ENCODE results near the gene PLXND1. TPM values are rescaled to one million over a fixed set of nuclear protein-coding genes. Genes with fewer than 3 reads are reported as not detected.

PLXND1 gene
- total RNA-seq, 4 donors from 2014 or later: 50.5 to 89.9 (median 76.6) TPM

DNA sequence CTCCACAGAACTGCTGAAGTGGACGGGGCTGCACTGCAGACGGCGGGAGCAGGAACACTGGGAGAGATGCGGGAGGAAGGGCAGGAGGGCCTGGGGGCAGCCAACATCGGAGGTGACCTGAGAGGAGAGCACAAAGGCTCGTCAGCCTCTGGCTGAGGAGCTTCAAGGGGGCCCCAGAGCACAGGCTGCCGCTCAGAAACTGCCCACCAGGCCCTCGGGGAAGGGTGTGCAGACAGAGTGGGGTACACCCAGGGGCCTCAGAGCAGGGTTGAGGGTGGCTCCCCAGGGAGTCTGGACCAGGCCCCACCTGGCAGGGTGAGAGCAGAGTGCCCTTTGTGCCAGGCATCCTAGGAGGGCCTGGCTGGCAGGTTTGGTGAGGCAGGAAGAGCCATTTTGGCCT is 92.8 kb downstream of the PLXND1 start:
- TF ChIP-seq POLR2A (IDR thresholded peaks at IDR 0.05; ENCODE audit: low read depth) (no peak), POLR2AphosphoS5 (IDR thresholded peaks at IDR 0.05) (no peak), EP300 (IDR thresholded peaks at IDR 0.05) (no peak)
- TF ChIP-seq, protein P1, sequence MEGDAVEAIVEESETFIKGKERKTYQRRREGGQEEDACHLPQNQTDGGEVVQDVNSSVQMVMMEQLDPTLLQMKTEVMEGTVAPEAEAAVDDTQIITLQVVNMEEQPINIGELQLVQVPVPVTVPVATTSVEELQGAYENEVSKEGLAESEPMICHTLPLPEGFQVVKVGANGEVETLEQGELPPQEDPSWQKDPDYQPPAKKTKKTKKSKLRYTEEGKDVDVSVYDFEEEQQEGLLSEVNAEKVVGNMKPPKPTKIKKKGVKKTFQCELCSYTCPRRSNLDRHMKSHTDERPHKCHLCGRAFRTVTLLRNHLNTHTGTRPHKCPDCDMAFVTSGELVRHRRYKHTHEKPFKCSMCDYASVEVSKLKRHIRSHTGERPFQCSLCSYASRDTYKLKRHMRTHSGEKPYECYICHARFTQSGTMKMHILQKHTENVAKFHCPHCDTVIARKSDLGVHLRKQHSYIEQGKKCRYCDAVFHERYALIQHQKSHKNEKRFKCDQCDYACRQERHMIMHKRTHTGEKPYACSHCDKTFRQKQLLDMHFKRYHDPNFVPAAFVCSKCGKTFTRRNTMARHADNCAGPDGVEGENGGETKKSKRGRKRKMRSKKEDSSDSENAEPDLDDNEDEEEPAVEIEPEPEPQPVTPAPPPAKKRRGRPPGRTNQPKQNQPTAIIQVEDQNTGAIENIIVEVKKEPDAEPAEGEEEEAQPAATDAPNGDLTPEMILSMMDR (IDR thresholded peaks at IDR 0.05): no peak
- H3K36me3 ChIP-seq: peaks cover 10 to 99% (median 75%) of the 10 kb centered on the region in 4 donors
- WGBS: 90% methylated on average over 8 of the region's 8 CpGs

GRCh38 chr3:129512595-129512994 is 93.9 kb downstream of the PLXND1 start:
- no peak overlapping the region for H3K4me3 ChIP-seq
- no peak for TF ChIP-seq POLR2AphosphoS5 (IDR thresholded peaks at IDR 0.05)
- H3K9me3 ChIP-seq: no peaks in the 10 kb centered on the region
- H3K36me3 ChIP-seq: peaks cover 10 to 96% (median 67%) of the 10 kb centered on the region in 4 donors
- no peak overlapping the region for H3K27ac ChIP-seq (replicated peaks in 1 of 4)
- intact Hi-C loops (cut with DNase I): no loop called here
- DNase-seq (ENCODE audit: extremely low spot score): no peak
- no peaks in the 10 kb centered on the region for H3K27me3 ChIP-seq
- H3K4me1 ChIP-seq: peaks cover 0 to 4% (median 1%) of the 10 kb centered on the region in 4 donors

More for the DNA sequence above, 92.8 kb downstream of the PLXND1 start:
- Histone ChIP-seq H3K27ac (replicated peaks in 1 of 4) (no peak overlapping the region), H3K4me1 (no peaks in the 10 kb centered on the region), H3K9me3 (no peaks in the 10 kb centered on the region), H3K27me3 (no peaks in the 10 kb centered on the region), H3K4me3 (no peak overlapping the region)
- no peak for DNase-seq (ENCODE audit: extremely low spot score)
- intact Hi-C loops (cut with DNase I): no loop called here

GRCh38 chr3:129507181-129507831 is 99.2 kb downstream of the PLXND1 start:
- WGBS: 82% methylated on average over 8 of the region's 9 CpGs
- Histone ChIP-seq H3K4me1 (peaks cover 0 to 53% (median 9%) of the 10 kb centered on the region in 4 donors), H3K27me3 (no peaks in the 10 kb centered on the region), H3K4me3 (no peak overlapping the region), H3K36me3 (peaks cover 22 to 96% (median 57%) of the 10 kb centered on the region in 4 donors), H3K9me3 (no peaks in the 10 kb centered on the region), H3K27ac (replicated peaks in 1 of 4) (no peak overlapping the region)
- TF ChIP-seq EP300 (IDR thresholded peaks at IDR 0.05) (no peak), POLR2AphosphoS5 (IDR thresholded peaks at IDR 0.05) (peak in 1 of 2 donors; percentile 40), POLR2A (IDR thresholded peaks at IDR 0.05; ENCODE audit: low read depth) (no peak)
- TF ChIP-seq, protein P1 (IDR thresholded peaks at IDR 0.05): no peak
- intact Hi-C loops (cut with DNase I): no loop called here
- no peak for DNase-seq (ENCODE audit: extremely low spot score)

- no peaks in the 10 kb centered on the region for H3K27me3 ChIP-seq
- intact Hi-C loops (cut with DNase I): no loop called here
- no peak overlapping the region for H3K27ac ChIP-seq (replicated peaks in 1 of 4)
- no peak overlapping the region for H3K4me3 ChIP-seq
- H3K4me1 ChIP-seq: peaks cover 0 to 62% (median 9%) of the 10 kb centered on the region in 4 donors
- TF ChIP-seq POLR2AphosphoS5 (IDR thresholded peaks at IDR 0.05): no peak
- TF ChIP-seq EP300 (IDR thresholded peaks at IDR 0.05): no peak
- TF ChIP-seq, protein P1 (IDR thresholded peaks at IDR 0.05): no peak
- TF ChIP-seq POLR2A (IDR thresholded peaks at IDR 0.05; ENCODE audit: low read depth): no peak
- no peaks in the 10 kb centered on the region for H3K9me3 ChIP-seq
- 86% methylated on average over 9 of the region's 9 CpGs for WGBS
- peaks cover 29 to 95% (median 54%) of the 10 kb centered on the region in 4 donors for H3K36me3 ChIP-seq
- DNase-seq (ENCODE audit: extremely low spot score): no peak
Observed at GRCh38 chr3:129506231-129506742, 100.2 kb downstream of the PLXND1 start.

DNA sequence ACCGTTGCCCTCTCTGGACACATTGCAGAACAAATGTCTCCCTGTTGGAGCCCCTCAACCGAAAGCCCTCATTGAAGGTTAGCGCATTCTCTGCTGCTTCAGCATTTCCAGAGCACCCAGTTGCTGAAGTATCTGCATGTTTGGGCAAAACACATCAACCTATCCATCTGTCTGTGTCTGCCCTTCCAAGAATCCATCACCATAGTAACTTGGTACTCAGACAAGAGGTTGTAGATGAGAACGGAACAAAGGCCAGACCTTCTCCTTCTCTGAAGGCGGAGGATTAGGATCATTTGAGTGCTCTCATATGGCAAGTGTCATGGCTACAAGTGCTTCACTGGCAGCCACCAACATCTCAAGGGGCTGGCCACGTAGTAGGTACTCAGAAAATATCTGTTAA is 101.1 kb downstream of the PLXND1 start:
- Histone ChIP-seq H3K27ac (replicated peaks in 1 of 4) (no peak overlapping the region), H3K9me3 (no peaks in the 10 kb centered on the region), H3K36me3 (peaks cover 29 to 95% (median 54%) of the 10 kb centered on the region in 4 donors), H3K27me3 (no peaks in the 10 kb centered on the region), H3K4me3 (no peak overlapping the region), H3K4me1 (peaks cover 0 to 71% (median 9%) of the 10 kb centered on the region in 4 donors)
- intact Hi-C loops (cut with DNase I): no loop called here
- DNase-seq (ENCODE audit: extremely low spot score): no peak
- WGBS: 85% methylated on average over 6 of the region's 6 CpGs
- TF ChIP-seq EP300 (IDR thresholded peaks at IDR 0.05) (no peak), POLR2AphosphoS5 (IDR thresholded peaks at IDR 0.05) (no peak)
- TF ChIP-seq, protein P1 (IDR thresholded peaks at IDR 0.05): no peak

Small RNAs within 50 kb of the gene (small RNA-seq; reads per million reads assigned to genes)
- gene RN7SL752P: 0 reads per million in 3 donors

Other genes starting within 250 kb of the PLXND1 start
- under 1 TPM in 2 of 4 donors, not detected in 2; 0.19 to 0.42 TPM for gene EFCAB12, start 178.0 kb downstream of the PLXND1 start, total RNA-seq
- gene MBD4, start 166.7 kb downstream of the PLXND1 start, total RNA-seq: 10 to 100 TPM; 12.1 to 23.3 (median 16.4) TPM
- 10 to 100 TPM; 19.5 to 32.8 (median 21.9) TPM for gene IFT122, start 166.5 kb downstream of the PLXND1 start, total RNA-seq
- not detected for gene RHO, start 78.0 kb downstream of the PLXND1 start, total RNA-seq
- not detected for gene H1-8, start 63.5 kb downstream of the PLXND1 start, total RNA-seq